HepG2 (cell line): Measurements from ENCODE around the gene NGEF. TPM values are rescaled to one million over a fixed set of nuclear protein-coding genes. Genes with fewer than 3 reads are reported as not detected.
A peak's percentile ranks its signal among the peaks of the same experiment; 100 is the strongest.

Experiments used
- ATAC-seq: fragments of 200-7000 bp; cut with Tn5 transposase; 3 replicates; pipeline ENCODE4 v1.9.1; 2020; ENCODE audit warnings: mild to moderate bottlenecking, moderate library complexity
- BruUV-seq: library from RNA; stranded (reverse); fragments of 400-500 nt; replicated peaks from 2 replicates; lab custom pipeline; 2021; lab: Mats Ljungman, UMichigan
- CTCF ChIA-PET: fragments of 300-600 bp; formaldehyde crosslinking; extraction: SDS; loops from one replicate; lab custom pipeline; 2021; ENCODE audit warnings: low total read pairs, inconsistent platforms, low intra/inter-chr PET ratio; lab: Yijun Ruan, JAX
- POLR2A ChIA-PET: fragments of 350-600 bp; sonication (Branson Sonifier 250); formaldehyde crosslinking; loops from one replicate; lab custom pipeline; 2020; ENCODE audit warnings: antibody characterized with exemption, inconsistent platforms; lab: Yijun Ruan, JAX
- DNase-seq: peaks from one replicate; pipeline ENCODE4 v3.0.0-alpha.2; 2015; ENCODE audit warnings: low spot score
- FAIRE-seq: peaks from 3 replicates; lab custom pipeline; 2011; peaks lifted over from hg19 to GRCh38; lab: Jason Lieb, UNC
- H2AFZ ChIP-seq: one replicate; pipeline ENCODE4 v1.6.1; 2011; ENCODE audit warnings: low read length, inconsistent platforms
- H3K27ac ChIP-seq: fragments of 300-600 bp; 3 replicates; pipeline ENCODE4 v1.8.0; 2011; ENCODE audit warnings: mixed run types, mild to moderate bottlenecking, mixed read lengths, low read length, inconsistent platforms; ENCODE audit not compliant: insufficient read depth; ENCODE audit errors: extremely low read length
- H3K27me3 ChIP-seq, 2 experiments: fragments of 200-600 bp in 1 of 2; 2 replicates in 1 of 2; 3 replicates in 1 of 2; pipeline versions ENCODE4 v1.6.0 to v1.8.0; 2011; ENCODE audit warnings: low read length in 2 of 2, mild to moderate bottlenecking in 2 of 2, moderate library complexity in 2 of 2, inconsistent platforms in 1 of 2; ENCODE audit not compliant: insufficient read depth in 2 of 2, control insufficient read depth in 1 of 2
- H3K36me3 ChIP-seq, 2 experiments: fragments of 200-600 bp in 1 of 2; replicated peaks in 1 of 2; 2 replicates in 1 of 2; 3 replicates in 1 of 2; pipeline versions ENCODE4 v1.5.1 to v1.8.0; 2011; ENCODE audit warnings: low read length in 2 of 2, inconsistent platforms in 1 of 2; ENCODE audit not compliant: insufficient read depth in 2 of 2, control insufficient read depth in 1 of 2
- H3K4me1 ChIP-seq: 2 replicates; pipeline ENCODE4 v1.5.1; 2012; ENCODE audit warnings: low read length, inconsistent platforms; ENCODE audit not compliant: insufficient read depth
- H3K4me2 ChIP-seq: 2 replicates; pipeline ENCODE4 v1.6.0; 2011; ENCODE audit warnings: low read depth, low read length, inconsistent platforms
- H3K4me3 ChIP-seq, 3 experiments: fragments of 200-600 bp in 1 of 3; sonication (generic), shearing (Covaris generic) in 1 of 3; replicated peaks in 1 of 3; 2 replicates each; pipeline ENCODE4 v1.5.1; 2011 to 2016; ENCODE audit warnings: low read length in 3 of 3, inconsistent platforms in 2 of 3, low read depth in 2 of 3, mild to moderate bottlenecking in 2 of 3, control low read depth in 1 of 3, mixed read lengths in 1 of 3; ENCODE audit not compliant: insufficient read depth in 1 of 3
- H3K79me2 ChIP-seq: one replicate; pipeline ENCODE4 v1.6.1; 2011; ENCODE audit warnings: low read length, inconsistent platforms; ENCODE audit not compliant: insufficient read depth
- H3K9ac ChIP-seq: 2 replicates; pipeline ENCODE4 v1.6.0; 2011; ENCODE audit warnings: mild to moderate bottlenecking, low read depth, low read length, inconsistent platforms; ENCODE audit not compliant: insufficient read depth
- H3K9me3 ChIP-seq: 2 replicates; pipeline ENCODE4 v1.5.1; 2012; ENCODE audit warnings: mild to moderate bottlenecking, low read length
- H4K20me1 ChIP-seq: 2 replicates; pipeline ENCODE4 v1.6.0; 2011; ENCODE audit warnings: inconsistent platforms, mild to moderate bottlenecking, low read length, moderate library complexity; ENCODE audit not compliant: insufficient read depth
- AGO2 ChIP-seq: fragments of 200-400 bp; formaldehyde crosslinking; optimal IDR thresholded peaks from 2 replicates; pipeline ENCODE3; 2017; ENCODE audit warnings: mild to moderate bottlenecking, low read depth, low read length, moderate library complexity
- KDM6A ChIP-seq: IDR thresholded peaks from 2 replicates; pipeline ENCODE4 v1.6.1; 2016; ENCODE audit warnings: low read depth
- PHF8 ChIP-seq: sonication (generic); formaldehyde crosslinking; IDR thresholded peaks from 2 replicates; pipeline ENCODE4 v1.5.0; 2020; ENCODE audit warnings: missing genetic modification reagents
- SETDB1 ChIP-seq: sonication (generic); formaldehyde crosslinking; IDR thresholded peaks from 2 replicates; pipeline ENCODE4 v1.5.1; 2020; ENCODE audit warnings: missing genetic modification reagents, mild to moderate bottlenecking, borderline replicate concordance
- WGBS: methylation state at CpG from one replicate; pipeline ENCODE4 v1.1.6; 2017; ENCODE audit warnings: low lambda C conversion rate; 5-methylcytosine and 5-hydroxymethylcytosine counted together
- in situ Hi-C: cut with HindIII; loops from 2 replicates; pipeline ENCODE4 v1.10.0; 2017; ENCODE audit warnings: low pct_unique_long_range_greater_than_20kb; ENCODE audit not compliant: extremely low pct_ligation_motif_present
- intact Hi-C: fragments of 100-400 bp; cut with micrococcal nuclease; formaldehyde crosslinking; loops from one replicate; pipeline ENCODE4 v1.10.0; 2022; ENCODE audit not compliant: unreplicated experiment
- polyA plus RNA-seq, 8 experiments: library from polyadenylated mRNA; depleted of rRNA in 3 of 8; stranded (reverse) in 7 of 8; unstranded in 1 of 8; fragments of >200 nt; fragmentation: Illumina TruSeq in 4 of 8; extraction: Trizol in 4 of 8; gene quantifications; 2 replicates each; pipeline versions ENCODE4 v1.2.1 to v1.2.3, GENCODE V29; 2011 to 2016; ENCODE audit warnings: low read depth in 4 of 8, missing spikeins in 1 of 8, mixed read lengths in 1 of 8; ENCODE audit not compliant: insufficient read depth in 1 of 8
- total RNA-seq, 5 experiments: library from RNA; depleted of rRNA; stranded (reverse); fragments of >200 nt; fragmentation: Illumina TruSeq; extraction: Trizol; gene quantifications; 2 replicates each; pipeline ENCODE4 v1.2.3, GENCODE V29; 2016; ENCODE audit warnings: low read depth in 1 of 5
- TF ChIP-seq, protein P1 (sequence below): sonication (generic); formaldehyde crosslinking; IDR thresholded peaks from 2 replicates; pipeline ENCODE4 v1.4.0; 2020; ENCODE audit warnings: mild to moderate bottlenecking, missing genetic modification reagents

The NGEF gene
- total and polyA plus RNA-seq, 2 of the 13 experiments (the other 11 are each of a cell fraction or from before 2014, with no cell fraction given): 14.4 to 36.9 TPM

GRCh38 chr2:232894746-232895145 is 118.3 kb downstream of the NGEF start:
- ChIA-PET POLR2A (no interaction called here), CTCF (no interaction called here)
- no TSS peak for BruUV-seq
- intact Hi-C loops: no loop called here
- in situ Hi-C loops: no loop called here
- no peak overlapping the region for H3K4me3 ChIP-seq
- no peaks in the 10 kb centered on the region for H3K79me2 ChIP-seq
- no peak overlapping the region for H3K4me2 ChIP-seq
- no peak overlapping the region for H3K27ac ChIP-seq
- H3K9ac ChIP-seq: no peak overlapping the region
- H4K20me1 ChIP-seq: no peaks in the 10 kb centered on the region
- no peaks in the 10 kb centered on the region for H3K4me1 ChIP-seq
- no peak for FAIRE-seq
- TF ChIP-seq SETDB1 (CRISPR knock-in tag): no peak
- DNase-seq: no peak
- ATAC-seq: no peak
- no peaks in the 10 kb centered on the region for H3K9me3 ChIP-seq
- H3K36me3 ChIP-seq: peaks cover 16 to 37% of the 10 kb centered on the region in 2 experiments
- no peaks in the 10 kb centered on the region for H3K27me3 ChIP-seq
- no peak overlapping the region for H2AFZ ChIP-seq
- 95% methylated on average over 19 of the region's 19 CpGs for WGBS

DNA sequence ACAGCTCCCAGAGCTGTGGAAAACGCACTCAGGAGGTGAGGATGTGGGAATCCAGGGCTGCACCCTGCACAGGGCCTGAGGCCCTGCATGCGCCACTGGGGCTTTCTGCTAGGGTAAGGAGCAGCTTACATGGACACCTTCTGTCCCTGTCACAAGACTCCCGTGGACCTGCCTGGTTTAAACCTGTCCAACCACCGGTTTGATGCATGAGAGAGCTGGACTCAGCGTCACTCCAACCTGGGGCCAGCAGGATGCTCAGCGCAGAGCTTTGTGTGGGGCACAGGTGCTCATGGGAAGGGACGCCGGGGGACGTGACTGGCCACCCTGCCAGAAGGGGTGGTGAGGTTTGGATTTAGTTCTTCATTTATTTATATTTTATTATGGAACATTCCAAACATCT is 118.8 kb downstream of the NGEF start:
- 96% methylated on average over 9 of the region's 9 CpGs for WGBS
- FAIRE-seq: no peak
- POLR2A ChIA-PET: no interaction called here

More for the DNA sequence above, 118.8 kb downstream of the NGEF start:
- intact Hi-C loops (no loop called here), in situ Hi-C loops (no loop called here)
- H3K79me2 ChIP-seq: no peaks in the 10 kb centered on the region
- H3K9me3 ChIP-seq: no peaks in the 10 kb centered on the region
- H3K4me3 ChIP-seq: no peak overlapping the region
- H3K4me1 ChIP-seq: no peaks in the 10 kb centered on the region
- peaks cover 16 to 37% of the 10 kb centered on the region in 2 experiments for H3K36me3 ChIP-seq
- H3K27me3 ChIP-seq: no peaks in the 10 kb centered on the region
- no peak overlapping the region for H3K4me2 ChIP-seq
- H3K9ac ChIP-seq: no peak overlapping the region
- H4K20me1 ChIP-seq: no peaks in the 10 kb centered on the region
- no peak for ATAC-seq
- no peak overlapping the region for H3K27ac ChIP-seq
- no peak overlapping the region for H2AFZ ChIP-seq
- CTCF ChIA-PET: no interaction called here
- no peak for DNase-seq
- TF ChIP-seq, protein P1, sequence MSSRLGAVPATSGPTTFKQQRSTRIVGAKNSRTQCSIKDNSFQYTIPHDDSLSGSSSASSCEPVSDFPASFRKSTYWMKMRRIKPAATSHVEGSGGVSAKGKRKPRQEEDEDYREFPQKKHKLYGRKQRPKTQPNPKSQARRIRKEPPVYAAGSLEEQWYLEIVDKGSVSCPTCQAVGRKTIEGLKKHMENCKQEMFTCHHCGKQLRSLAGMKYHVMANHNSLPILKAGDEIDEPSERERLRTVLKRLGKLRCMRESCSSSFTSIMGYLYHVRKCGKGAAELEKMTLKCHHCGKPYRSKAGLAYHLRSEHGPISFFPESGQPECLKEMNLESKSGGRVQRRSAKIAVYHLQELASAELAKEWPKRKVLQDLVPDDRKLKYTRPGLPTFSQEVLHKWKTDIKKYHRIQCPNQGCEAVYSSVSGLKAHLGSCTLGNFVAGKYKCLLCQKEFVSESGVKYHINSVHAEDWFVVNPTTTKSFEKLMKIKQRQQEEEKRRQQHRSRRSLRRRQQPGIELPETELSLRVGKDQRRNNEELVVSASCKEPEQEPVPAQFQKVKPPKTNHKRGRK (CRISPR knock-in tag): no peak
- TF ChIP-seq AGO2 (peak; percentile 4), PHF8 (CRISPR knock-in tag) (no peak), KDM6A (CRISPR knock-in tag) (no peak)
- BruUV-seq: no TSS peak
